GM21619 (cell line): ENCODE results near the gene TMEM150A.
"Not testable (repeated sequence)": the region's sequence is repeated elsewhere in the genome, so short reads cannot be mapped to it uniquely, and the experiment has no call there.

Source experiments
- ATAC-seq: cut with Tn5 transposase; IDR thresholded peaks from one replicate; pipeline ENCODE4 v1.9.1; 2021; ENCODE audit not compliant: unreplicated experiment

TMEM150A gene

DNA sequence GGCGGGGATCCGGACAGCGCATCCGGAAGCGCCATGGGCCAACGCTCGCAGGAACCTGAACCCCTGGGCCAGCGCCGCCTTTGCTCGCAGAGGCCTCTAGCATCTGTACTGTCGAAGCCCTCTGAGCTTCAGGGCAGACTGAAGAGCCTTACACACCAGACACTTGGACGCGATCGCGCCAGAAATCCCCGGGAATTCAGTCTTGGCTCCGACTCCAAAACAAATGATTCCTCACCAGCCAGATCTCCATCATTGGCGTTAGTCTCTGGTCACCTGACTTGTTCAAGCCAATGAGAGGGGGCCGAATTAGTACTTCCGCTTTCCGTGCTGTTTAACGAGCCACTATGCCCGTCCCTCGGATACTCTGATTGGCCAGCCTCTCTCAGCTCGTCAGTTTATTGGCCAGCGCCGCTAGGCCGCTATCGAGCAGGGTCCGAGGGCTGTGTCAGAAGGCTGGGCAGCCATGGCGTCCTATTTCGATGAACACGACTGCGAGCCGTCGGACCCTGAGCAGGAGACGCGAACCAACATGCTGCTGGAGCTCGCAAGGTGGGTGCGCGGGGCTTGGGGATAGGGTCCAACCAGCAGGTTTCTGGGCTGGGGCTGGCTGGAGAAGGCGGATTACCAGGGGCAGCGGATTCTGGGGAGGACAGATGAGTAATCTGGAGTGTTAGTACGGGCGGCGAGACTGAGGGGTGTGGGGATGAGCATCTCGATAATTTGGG lies 7.0 kb downstream of the TMEM150A start, which contains the start of gene RNF181:
Gene RNF181 (plus strand): TSS at position 445 of the 725 bp plus-strand sequence. CDS start 19 bp downstream, at position 464.
- peak; percentile 99 for ATAC-seq

DNA sequence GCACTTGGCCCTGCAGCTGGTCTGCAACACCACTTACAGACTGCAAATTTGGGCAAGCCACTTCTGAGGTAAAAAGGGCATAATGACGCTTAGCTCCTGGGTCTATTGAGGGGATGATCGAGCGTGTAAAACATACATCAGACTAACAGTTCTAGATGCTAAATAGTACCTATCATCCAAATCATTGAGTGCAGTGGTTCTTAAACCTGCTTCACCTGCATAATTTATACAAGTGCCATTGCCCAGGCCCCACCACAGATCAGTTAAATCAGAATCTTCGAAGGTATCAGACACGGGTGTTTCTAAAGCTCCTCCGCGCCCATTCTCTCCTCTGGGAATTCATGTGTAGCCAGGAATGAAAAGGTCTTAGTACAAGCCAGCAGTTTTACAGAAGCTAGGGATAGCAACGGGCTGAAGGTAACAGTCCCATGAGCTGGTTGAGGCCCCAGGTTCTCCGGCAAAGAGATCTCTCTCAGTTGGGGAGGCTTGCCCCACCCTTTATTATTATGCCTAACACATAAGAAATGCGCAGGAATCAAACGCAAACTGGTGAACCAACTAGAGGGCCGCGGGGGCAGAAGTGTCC lies 7.7 kb downstream of the TMEM150A start:
- ATAC-seq = no peak

DNA sequence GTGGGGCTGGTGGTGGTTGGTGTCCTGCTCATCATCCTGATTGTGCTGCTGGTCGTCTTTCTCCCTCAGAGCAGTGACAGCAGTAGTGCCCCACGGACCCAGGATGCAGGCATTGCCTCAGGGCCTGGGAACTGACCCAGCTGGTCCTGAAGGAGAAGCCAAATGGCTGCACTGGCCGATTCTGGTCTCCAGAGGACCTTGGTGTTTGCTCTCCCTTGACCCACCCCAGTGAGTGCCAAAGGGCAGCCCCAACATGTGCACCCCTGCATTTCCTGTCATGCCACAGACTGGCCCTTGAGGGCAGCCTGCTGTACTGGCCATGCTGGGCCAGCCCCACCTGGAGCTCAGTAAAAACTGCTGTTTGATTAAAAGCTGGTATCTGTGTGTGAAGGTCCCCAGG lies 9.5 kb downstream of the TMEM150A start:
- ATAC-seq = no peak

DNA sequence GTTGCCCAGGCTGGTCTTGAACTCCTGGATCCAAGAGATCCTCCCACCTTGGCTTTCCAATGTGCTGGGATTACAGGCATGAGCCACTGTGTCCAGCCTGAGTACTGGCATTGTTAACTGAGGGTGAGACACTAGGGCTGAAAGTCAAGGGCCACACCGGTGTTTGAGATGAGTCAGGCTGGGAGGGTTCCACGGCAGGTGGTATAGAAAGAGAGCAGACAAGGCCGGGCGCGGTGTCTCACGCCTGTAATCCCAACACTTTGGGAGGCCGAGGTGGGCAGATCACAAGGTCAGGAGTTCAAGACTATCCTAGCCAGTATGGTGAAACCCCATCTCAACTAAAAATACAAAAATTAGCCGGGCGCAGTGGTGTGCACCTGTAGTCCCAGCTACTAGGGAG lies 10.2 kb downstream of the TMEM150A start:
- not testable (repeated sequence) for ATAC-seq

DNA sequence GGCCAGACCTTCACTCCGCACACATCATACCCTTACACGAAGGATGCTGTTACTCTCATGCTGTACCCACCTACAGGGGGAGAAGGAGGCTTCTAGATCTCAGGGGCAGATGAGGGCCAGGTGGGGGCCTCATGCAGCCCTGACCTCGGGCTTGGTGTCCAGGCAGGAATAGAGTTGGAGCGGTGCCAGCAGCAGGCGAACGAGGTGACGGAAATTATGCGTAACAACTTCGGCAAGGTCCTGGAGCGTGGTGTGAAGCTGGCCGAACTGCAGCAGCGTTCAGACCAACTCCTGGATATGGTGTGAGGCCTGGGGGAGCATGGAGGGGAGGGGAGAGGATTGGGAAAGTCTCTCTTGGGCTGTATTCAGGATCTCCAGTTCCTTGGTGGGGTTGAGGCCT lies 10.9 kb downstream of the TMEM150A start:
- no peak for ATAC-seq

DNA sequence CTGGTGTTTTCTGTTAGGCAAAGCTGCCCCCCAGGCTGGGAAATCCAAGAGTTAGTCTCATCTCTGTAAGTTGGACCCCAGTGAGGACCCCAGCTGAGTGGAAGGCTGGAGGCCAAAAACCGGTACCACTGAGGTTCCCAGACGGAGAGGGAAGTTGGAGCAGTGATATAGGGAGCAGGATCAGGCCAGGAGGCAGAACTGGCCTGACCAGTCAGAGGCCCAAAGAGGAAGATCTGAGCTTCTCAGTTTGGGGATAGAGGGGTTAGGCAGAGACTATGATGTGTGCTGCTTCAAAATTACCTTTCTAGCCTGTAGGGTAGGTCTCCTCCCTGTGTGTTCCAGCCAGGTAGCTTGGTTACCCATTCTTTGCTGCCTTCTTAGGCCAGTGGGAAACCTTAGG lies 11.5 kb downstream of the TMEM150A start:
- no peak for ATAC-seq

DNA sequence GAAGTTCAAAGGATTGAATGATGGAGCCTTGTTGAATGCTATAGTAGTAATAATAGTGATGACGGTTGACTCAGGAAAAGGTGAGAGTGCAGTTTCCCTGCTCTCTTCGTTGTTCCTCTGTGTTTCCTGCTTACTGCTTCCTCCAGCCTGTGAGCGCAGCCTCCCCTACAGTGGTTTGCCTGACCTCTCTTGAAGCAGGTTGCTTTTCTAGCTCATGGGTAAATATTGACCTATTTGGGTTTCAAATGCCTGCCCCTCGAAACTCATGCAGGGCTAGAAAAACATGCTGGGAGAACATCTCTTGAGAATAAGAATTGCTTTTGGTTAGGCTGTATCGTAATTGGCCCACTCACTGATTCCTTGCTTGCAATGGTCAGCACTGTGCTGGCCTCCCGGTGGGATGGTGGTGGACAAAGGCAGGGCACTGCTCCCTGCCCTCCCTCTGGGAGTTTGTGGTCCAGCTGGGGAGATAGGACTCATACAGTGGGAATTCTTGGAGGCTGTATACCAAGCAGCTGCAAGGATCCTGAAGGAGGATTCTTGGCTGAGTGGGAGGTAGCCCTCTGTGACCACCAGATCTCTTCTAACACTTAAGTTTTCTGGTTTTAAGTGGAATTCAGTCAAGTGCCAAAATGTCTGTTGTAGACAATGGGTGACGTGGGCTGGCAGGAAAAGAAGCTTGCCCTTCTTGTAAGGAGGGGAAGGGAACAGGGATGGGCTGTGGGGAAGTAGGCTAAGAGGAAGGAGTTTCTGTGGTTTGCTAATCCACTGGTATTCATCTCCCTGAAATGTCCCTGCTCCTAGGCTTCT lies 12.3 kb downstream of the TMEM150A start:
- no peak for ATAC-seq

DNA sequence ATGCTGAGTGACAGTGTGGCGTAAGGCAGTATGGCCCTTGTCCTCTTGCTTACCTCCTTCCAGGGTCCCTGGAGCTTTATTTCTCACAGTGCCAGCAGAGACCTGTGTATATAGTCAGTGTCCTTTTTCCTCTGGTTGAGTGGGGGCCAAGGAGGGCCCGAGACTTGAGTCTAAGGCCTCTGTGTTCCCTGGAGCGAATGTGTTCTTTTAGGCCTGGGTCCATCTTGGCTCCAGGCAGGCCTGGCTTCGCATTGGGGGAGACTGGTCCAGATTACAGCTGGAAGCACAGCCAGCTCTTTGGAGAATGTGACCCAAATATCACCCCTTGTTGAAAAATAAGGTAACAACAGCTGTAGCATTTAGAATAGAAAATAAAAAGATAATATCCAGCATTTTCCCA lies 13.3 kb downstream of the TMEM150A start:
- ATAC-seq = no peak

DNA sequence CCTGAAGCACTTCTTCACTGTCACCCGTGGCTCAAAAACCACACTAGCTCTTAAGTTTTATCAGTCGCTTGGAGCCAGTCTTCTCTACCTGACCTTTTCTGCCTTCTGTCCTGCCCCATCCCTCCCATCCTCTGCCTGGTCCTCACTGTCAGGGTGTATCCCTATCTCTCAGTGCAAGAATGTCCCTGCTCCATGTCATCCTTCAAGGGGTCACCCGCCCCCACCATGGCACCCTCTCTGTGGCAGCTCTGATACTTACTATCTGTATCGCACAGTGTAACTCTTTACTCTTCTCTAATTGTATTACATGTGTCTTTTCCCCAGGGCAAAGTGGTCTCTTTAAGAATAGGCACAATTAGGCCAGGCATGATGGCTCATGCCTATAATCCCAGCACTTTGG lies 13.9 kb downstream of the TMEM150A start:
- no peak for ATAC-seq

DNA sequence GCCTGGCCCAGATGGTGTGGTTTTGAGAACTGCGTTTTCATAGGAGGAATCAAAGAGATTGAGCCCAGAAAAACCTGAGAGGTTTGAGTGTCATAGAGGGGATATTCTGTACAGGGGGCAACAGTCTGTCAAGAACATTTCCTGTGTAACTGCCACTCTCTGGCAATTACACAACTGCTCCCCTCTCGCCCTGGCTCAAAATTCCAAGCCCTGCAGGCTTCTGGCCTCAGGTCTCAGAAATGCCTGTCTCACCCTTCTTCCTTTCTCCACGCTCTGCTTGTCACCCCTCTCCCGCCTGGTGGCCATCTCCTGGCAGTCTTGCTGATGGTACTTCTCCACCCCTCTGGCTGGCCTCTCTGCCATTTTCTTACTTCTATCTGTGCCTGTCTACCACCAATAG lies 14.3 kb downstream of the TMEM150A start:
- ATAC-seq = no peak

DNA sequence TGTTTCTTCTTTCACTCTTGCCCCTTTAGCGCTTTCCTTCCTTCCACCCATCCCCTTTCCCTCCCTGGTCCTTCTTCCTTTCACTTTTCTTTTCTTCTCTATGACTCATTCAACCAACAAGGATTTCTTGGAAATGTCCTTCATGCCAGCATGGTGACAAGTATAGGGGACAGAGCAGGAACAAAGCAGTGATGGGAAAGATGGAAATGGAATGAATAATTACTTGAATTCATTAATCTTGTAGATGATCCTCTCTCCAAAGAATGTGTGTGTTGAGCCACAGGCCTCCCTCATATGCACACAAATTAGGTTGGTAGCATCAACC lies 16.8 kb downstream of the TMEM150A start:
- no peak for ATAC-seq

DNA sequence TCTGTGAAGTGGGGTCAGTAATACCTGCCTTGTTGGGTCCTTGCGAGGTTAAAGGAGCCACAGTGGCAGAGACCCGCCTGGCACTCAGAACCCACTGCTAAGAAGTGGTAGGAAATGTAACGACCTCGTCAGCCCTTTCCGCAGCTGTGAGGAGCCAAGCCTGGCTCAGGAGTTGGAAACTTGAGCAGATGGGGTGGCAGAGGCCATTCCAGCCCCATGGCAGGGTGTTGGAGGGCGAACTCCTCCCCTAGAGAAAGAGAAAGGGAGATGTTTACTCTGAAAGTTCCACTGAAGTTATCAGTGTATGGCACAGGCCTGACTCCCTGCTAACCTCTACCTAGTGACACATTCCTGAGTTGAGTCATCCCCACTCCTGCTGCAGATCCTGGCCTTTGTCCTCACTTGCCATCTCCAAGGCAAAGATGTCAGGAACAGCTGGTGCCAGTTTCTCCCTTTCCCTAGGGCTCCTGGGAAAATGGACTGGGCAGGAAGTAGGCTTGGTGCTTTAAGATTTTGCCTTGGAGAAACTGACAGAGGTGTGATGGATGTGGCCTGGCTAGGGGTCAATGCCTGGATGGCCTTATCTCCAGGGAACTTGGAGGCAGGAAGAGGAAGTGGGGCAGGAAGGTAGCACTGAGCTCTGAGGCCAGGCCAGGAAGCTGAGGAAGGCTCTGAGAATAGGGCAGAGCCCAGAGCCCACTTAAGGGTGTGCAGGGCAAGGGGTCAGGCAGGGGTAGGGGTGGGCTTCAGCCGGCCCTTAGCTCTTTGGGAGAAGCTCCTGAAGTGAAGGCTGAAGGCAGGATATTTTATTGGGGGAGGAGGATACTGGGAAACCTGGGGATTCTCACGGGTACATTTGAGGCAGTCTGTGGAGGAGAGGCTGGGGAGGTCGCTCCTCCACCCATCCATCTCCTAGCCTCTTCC lies 17.4 kb downstream of the TMEM150A start:
- ATAC-seq = peak; percentile 40

DNA sequence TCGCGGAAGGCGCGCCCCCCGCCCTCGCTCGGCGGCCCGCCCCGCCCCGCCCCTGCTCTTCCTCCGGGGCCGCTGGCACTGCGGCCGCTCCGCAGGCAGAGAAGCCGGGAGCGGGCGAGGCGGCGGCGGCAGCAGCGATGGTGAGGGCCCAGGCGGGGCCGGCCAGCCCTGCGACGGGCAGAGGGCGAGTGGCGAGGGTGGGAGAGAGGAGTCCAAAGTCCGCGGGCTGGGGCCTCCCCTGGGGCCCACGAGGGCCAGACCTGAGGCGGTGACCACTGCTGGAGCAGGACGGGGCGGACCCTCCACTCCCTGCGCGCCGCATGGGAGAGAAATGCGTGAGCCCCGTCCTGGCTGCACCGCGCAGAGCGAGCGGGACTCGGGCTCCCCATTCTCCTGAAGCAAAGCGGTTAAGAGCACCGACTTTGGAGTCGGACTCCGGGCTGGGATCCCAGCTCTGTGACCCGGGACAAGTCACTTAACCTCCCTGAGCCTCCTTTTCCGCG lies 18.1 kb downstream of the TMEM150A start, which contains the start of gene VAMP5:
Gene VAMP5 (plus strand): TSS at position 78 of the 503 bp plus-strand sequence. CDS start 60 bp downstream, at position 138.
- ATAC-seq = peak; percentile 62

DNA sequence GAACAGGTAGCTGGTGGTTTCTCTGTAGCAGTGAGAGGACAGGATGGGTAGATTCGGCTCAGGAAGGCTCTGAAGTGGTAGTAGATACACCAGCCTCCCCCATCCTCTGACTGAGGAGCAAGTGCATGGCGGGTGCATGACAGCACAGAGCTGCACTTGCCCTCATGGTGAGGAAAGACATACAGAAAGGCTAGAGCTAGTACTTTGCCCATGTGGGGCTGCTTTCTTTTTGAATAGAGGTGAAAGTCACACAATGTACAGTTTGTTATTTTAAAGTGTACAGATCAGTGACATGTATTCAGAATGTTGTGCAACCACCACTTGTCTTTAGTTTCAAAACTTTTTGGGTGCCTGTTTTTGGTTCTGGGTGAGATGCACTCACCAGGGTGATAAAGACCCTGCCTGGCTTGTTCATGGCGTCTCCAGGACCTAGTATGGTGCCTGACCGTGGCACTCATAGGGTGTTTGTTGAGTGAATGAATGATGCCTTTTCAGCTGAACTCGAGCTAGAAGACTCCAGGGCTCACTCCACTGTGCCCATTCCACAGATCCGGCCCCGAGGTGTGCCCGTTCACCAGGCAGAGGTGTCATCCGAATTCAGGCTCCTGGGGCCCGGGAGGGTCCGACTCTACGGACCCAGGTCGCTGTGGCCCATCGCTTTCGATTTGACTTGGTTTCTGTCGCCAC lies 18.7 kb downstream of the TMEM150A start:
- no peak for ATAC-seq

DNA sequence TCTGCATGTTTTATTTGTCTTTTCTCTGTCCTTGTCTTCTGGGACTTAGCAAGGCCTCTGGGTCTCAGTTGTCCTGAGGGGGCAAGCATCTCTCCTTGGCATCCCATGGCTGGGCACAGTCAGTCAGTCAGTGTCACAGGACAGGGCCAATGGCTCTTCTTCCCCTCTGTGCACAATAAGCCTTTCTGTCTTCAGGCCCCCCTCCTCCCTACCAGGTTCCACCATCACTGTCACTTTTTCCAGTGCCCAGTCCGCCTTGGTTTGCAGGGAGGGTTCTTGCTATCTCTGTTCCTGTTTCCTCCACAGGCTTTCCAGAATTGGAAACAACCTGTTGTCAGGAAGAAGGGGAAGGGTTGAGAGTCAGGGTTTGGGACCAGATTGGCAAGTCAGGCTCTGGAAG lies 20.0 kb downstream of the TMEM150A start:
- no peak for ATAC-seq

DNA sequence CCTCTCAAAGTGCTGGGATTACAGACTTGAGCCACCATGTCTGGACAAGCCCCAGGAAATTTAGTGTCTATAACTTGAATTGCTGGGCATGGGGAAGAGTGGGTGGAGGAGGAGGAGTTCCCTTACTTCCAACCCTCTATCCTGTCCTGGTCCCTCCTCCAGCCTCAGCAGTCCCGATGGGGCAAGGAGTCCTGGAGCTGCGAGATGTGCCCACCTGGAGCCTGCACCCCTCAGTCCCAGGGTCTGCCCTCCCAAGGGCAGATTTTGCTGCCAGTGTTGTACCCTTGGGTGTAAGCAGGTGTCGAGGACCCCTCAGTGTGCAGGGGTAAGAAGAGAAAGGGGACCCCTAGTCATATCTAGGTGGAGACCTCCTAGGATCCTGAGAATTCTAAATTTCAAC lies 22.3 kb downstream of the TMEM150A start:
- ATAC-seq = no peak

DNA sequence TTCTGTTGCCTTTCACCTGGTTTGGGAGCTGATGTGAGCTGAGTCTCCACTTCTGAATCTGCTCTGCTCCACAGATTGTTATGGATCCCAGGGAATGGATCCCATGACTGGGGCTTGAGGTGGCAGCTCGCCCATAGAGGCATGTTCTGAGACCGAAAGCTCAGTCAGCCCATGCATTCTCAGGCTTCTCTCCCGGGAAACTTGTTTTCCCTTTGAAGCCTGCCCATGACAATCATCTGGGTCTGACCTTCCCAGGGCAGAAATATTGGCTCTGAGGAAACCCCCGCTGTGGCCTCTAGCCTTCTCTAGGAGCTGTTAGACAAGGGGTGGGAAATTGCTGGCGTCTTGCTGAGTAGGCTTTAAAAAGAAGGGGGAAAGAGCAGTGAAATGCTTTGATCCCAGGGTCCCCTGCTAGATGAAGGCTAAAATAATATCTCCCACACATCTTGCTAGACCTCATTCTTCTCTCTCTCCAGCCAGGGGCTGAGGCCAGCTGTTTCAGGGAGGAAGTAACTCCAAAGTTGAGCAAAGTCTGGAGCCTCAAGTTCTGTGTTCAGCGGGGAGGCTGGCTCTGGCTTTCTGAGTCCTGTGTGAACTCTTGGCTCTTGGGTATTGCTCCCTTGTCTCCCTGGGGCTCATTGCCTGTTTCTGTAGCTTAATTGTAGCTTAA lies 23.1 kb downstream of the TMEM150A start:
- ATAC-seq = no peak

DNA sequence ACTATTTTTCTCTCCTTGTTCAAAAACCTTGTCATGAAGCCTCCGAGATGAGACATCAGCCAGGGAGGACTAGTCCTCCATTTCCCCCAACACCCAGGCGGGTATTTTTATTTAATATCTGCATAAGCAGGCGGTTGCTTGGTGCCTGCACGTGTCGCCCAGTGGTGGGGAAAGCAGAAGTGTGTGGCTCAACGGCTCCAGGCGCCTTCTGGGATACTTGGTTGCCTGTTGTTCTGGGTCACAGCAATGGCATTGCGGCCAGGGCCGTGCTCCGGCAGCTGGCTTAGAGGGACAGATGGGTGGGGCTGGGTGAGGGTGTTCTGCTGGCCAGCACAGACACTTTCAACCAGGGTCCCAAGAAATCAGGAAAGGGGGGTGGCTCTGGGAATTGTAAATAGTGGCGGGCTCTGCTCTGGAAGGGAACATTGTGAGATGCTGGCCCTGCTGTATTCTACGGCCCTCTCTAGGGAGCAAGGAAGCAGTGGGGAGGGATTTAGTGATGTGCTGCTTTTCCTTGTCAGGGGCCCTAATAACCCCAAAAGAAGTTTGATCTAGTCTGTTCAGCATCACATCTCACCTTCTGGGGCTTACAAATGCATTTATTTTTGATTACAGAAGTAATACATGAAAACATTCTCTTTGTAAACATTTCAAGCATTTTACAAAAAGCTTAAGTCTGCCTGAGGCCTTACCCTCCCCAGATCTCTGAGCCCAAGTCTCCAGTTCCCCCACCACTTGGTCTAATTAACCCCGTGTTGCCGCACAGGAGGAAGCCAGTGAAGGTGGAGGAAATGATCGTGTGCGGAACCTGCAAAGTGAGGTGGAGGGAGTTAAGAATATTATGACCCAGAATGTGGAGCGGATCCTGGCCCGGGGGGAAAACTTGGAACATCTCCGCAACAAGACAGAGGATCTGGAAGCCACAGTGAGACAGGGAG lies 24.0 kb downstream of the TMEM150A start:
- peak; percentile 24 for ATAC-seq
